Aortic smooth muscle cell (primary cell): ENCODE data around the gene OMD. TPM values are rescaled to one million over a fixed set of nuclear protein-coding genes. Genes with fewer than 3 reads are reported as not detected.

ENCODE experiments used
- total RNA-seq: library from RNA; depleted of rRNA; stranded (reverse); fragments of >200 nt; gene quantifications from 2 replicates; pipeline ENCODE4 v1.2.3, GENCODE V29; 2014

The OMD gene, protein sequence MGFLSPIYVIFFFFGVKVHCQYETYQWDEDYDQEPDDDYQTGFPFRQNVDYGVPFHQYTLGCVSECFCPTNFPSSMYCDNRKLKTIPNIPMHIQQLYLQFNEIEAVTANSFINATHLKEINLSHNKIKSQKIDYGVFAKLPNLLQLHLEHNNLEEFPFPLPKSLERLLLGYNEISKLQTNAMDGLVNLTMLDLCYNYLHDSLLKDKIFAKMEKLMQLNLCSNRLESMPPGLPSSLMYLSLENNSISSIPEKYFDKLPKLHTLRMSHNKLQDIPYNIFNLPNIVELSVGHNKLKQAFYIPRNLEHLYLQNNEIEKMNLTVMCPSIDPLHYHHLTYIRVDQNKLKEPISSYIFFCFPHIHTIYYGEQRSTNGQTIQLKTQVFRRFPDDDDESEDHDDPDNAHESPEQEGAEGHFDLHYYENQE
- total RNA-seq = 1.1 and 4.6 TPM in 2 replicates

DNA sequence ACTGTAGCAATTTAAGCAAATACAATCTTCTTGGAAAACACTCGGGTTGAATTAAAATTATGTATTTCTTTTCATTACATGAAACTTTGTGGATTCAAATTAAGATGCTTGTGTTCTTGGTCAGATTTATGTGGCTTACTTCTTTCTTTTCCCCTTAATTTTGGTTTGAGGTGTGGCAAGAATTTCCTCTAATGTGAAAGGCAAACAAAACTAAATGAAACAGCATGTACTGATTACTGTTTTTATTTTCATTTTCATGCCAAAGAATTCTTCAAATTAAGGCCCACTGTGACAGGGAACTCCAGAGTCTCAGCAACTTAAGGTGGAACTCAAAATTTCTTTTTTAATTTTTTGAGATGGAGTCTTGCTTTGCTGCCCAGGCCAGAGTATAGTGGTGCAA is at the start of gene OMD:
Gene OMD (minus strand): TSS at position 132 of the 400 bp plus-strand sequence. CDS start 6,913 bp downstream, outside the sequence.

DNA sequence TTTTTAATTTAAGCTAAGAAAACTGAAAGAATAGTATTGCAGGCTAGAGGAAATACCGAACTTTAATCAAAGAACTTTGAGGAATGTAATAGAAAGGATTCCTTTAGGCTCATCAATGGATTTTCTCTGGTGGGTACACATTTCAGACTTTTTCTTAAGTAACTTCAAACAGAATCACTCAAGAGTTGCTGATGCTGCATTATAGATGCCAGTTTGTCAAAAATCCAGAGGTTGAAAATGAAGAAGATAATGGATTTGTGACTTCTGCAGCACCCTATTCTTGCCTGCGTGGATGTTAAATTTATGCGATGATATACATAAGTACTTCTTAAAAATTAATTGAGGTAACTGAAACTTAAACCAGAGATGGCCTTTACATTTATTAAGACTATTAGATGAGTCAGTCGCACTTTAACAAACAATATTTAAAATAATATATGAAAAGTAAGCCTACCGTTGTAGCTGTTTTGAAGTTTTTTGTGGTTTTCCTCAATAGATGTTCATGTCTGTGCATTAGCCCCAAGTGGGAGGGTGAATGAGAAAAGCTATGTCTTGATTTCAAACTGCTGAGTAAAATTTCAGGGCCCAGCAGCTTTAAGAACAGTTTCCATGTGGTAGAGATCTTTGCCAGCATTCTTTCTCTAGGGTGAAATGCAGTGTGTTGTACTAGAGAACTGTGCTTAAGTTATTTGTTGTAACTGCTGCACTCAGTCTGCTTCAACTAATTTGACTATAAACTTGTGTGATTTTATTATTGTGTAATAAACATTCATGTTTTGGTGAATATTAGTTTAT is 20.0 kb downstream of the OMD start, which contains the start of gene OGN:
Gene OGN (minus strand): TSS at position 537 of the 795 bp plus-strand sequence. CDS start 1,171 bp downstream, outside the sequence.

Other genes starting within 250 kb of the OMD start
- 256 and 335 TPM in 2 replicates for gene IARS1, start 130.8 kb downstream of the OMD start, total RNA-seq
- gene NOL8, start 99.1 kb downstream of the OMD start, total RNA-seq = 23.6 and 26.5 TPM in 2 replicates
- gene CENPP, start 98.5 kb downstream of the OMD start, total RNA-seq = 3.4 and 3.5 TPM in 2 replicates
- gene OGN, start 19.9 kb downstream of the OMD start, total RNA-seq = 2.0 and 16.8 TPM in 2 replicates
- 1.7 and 19.8 TPM in 2 replicates for gene ASPN, start 58.0 kb upstream of the OMD start, total RNA-seq
- gene ECM2, start 111.5 kb upstream of the OMD start, total RNA-seq = 8.2 and 22.3 TPM in 2 replicates
- gene IPPK, start 245.7 kb upstream of the OMD start, total RNA-seq = 14.9 and 16.0 TPM in 2 replicates